ENCODE results near the gene MAGEB2.
"Not testable (repeated sequence)": the region's sequence is repeated elsewhere in the genome, so short reads cannot be mapped to it uniquely, and the experiment has no call there.

The MAGEB2 gene, protein sequence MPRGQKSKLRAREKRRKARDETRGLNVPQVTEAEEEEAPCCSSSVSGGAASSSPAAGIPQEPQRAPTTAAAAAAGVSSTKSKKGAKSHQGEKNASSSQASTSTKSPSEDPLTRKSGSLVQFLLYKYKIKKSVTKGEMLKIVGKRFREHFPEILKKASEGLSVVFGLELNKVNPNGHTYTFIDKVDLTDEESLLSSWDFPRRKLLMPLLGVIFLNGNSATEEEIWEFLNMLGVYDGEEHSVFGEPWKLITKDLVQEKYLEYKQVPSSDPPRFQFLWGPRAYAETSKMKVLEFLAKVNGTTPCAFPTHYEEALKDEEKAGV

GRCh38 chrX:30215357-30215843 is at the start of gene MAGEB2:
TSS of gene MAGEB2 (plus strand) at chrX:30215563. CDS start at chrX:30218581, 3,018 bp downstream.
- DNase-seq, result no peak

DNA sequence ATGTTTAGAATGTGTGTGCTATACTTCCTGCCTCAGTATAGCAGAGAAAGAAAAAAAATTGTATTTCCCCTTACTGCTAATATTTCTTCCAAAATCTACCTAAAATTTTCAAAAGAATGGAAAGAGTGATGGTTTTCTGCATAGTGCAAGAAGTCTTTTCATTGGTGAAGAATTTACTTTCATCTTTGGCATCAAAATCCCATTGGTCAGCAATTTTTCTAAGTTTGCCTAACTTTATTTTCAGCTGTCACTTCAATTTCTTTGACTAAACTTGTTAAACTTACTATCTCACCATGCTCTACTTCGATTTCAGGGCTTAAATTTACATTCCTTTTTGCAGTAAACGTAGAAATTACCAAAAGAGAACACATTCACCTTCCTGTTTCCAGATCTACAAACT is 44.5 kb upstream of the MAGEB2 start:
- DNase-seq, result no peak

- no peak for DNase-seq
Observed at GRCh38 chrX:30181353-30181752, 34.0 kb upstream of the MAGEB2 start.

- DNase-seq, result no peak
Observed at GRCh38 chrX:30183554-30183953, 31.8 kb upstream of the MAGEB2 start.

- DNase-seq, result no peak
Observed at GRCh38 chrX:30190426-30190825, 24.9 kb upstream of the MAGEB2 start.

GRCh38 chrX:30193910-30194309 is 21.5 kb upstream of the MAGEB2 start:
- DNase-seq, result not testable (repeated sequence)

DNA sequence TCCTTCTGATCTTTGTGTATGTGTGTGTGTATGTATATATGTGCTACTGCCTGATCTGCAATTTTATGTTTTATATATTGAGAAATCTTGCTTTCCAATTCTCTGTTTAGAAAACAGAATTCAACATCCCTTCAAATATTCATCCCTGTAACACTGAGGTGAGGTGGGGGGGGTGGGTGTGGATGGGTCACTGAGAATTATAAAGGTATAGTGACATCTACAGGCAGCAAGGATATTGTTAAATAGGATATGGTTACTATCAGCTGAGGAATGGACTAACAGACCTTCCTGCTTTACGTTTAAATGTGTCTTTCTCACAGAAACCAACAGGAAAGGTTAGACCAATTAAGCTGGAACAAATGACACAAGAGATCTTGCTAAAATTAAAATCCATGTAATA is 19.0 kb upstream of the MAGEB2 start:
- DNase-seq, result no peak

DNA sequence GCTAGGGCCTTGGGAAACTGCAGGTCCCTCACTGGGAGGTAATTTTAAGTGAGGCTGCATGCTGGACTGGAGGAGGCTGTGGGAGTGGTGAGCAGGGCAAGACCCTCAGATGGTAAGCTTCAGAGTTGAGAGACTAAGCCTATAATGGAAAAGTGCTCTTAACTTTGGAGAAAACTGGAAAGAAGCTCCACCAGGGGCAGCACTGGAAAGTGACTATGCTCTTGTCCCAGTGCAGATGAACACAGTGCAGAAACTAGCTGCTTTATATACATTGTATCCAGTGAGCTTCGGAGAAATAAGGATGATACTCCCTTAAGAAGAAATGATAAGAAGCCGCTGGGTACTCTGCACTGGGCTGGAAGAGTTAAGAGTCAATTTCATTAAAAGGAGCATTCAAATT is 3.2 kb upstream of the MAGEB2 start:
- DNase-seq, result no peak

DNA sequence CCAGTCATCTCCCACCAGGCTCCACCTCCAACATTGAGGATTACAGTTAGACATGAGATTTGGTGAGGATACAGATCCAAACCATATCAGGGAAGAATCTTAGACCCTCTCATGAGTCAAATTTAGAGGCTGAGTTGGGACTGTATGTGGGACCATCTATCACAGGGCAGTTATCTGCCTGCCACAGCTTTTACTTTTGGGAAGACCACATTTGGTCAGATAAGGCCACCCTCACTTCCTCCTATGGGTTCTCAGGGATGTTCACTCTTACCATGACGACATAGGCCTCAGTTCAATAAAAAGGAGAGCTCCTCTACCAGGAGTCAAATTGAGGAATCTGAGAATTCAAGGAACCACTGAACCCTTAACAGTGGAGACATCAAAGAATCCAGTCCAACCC is 2.1 kb downstream of the MAGEB2 start:
- DNase-seq, result no peak

- DNase-seq, result no peak
Observed at GRCh38 chrX:30219372-30219771, 4.0 kb downstream of the MAGEB2 start.

DNA sequence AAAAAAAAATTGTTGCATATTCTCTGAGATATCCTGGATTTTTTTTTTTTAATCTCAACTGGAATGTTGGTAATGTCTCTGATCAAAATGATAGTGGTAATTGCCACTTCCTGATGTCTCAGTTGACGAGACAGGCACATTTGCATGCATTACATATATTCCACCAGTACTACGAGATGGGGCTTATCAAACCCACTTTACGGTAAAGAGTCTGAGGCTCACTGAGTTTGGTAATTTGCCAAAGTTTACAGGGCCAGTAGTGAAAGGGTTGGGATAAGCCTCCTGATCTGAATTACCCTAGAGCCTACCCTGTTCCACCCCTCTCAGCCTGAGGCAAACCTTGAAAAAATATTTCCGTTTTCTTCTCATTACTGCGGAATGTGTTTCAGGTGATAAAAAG is 5.3 kb downstream of the MAGEB2 start:
- no peak for DNase-seq

GRCh38 chrX:30224536-30224935 is 9.2 kb downstream of the MAGEB2 start:
- no peak for DNase-seq

DNA sequence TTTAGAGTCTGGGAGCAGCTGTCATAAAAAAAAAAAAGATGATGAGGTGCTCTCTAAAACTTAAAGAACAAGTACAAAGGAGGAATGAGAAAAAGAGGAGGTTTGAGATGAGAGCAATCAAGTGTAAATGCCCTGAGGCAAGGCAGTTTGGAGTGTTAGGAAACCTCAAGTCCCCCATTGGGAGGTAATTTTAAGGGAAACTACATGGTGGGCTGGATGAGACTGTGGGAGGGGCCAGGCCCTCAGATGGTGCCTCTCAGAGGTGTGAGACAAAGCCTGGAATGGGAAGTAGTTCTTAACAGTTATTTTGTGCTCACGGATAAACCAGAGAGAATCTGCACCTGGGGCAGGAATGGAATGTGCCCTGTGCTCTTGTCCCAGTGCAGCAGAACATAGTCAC is 13.2 kb downstream of the MAGEB2 start:
- DNase-seq, result no peak

GRCh38 chrX:30230395-30230794 is 15.0 kb downstream of the MAGEB2 start, which contains the start of gene MAGEB3:
TSS of gene MAGEB3 (plus strand) at chrX:30230657. CDS start at chrX:30235925, 5,268 bp downstream.
- no peak for DNase-seq

- no peak for DNase-seq
Observed at GRCh38 chrX:30241724-30242415, 26.5 kb downstream of the MAGEB2 start, which contains the start of gene MAGEB4. TSS of gene MAGEB4 (plus strand) at chrX:30242000. CDS start at chrX:30242136, 136 bp downstream.

GRCh38 chrX:30246769-30247489 is 31.6 kb downstream of the MAGEB2 start, which contains the start of gene MAGEB1:
TSS of gene MAGEB1 (plus strand) at chrX:30247146. CDS start at chrX:30250494, 3,348 bp downstream.
- DNase-seq, result peak; percentile 0

DNA sequence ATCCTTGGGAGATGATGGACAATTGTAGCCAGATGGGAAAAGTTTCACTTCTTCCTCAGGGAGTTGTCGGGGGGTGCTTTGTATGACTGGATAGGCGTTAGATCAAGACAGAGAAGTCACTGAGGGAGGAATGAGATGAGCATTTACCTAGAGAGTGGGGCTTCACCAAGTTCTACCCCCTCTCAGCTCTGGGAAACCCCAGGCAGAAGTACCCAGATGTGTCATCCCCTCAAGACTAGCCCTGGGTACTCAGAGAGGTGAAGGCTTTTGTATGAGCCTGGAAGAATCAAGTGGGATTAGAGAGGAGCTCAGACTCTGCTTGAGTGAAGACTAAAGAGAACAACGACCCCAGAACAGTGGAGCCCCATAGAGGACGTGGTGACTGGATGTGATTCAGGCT is 33.5 kb downstream of the MAGEB2 start:
- no peak for DNase-seq

DNA sequence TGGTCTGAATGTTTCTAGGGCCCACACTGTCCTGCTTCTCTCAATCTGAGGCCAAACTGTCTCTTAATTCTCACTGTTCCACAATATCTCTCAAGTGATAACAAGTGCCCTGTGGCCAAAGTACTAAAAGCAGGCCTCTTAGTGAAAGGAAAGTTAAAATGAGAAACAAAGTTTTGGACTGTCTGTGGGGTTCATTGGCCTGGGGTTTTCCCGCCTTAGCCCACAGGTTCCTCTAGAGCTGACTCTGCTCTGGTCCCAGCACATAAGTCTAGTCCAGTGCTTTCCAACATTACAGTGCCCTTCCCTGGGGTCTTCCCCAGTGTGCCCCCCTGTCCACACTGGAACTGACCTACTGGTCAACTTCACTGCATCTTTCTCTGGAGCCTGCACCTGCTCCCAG is 37.9 kb downstream of the MAGEB2 start:
- DNase-seq, result no peak

DNA sequence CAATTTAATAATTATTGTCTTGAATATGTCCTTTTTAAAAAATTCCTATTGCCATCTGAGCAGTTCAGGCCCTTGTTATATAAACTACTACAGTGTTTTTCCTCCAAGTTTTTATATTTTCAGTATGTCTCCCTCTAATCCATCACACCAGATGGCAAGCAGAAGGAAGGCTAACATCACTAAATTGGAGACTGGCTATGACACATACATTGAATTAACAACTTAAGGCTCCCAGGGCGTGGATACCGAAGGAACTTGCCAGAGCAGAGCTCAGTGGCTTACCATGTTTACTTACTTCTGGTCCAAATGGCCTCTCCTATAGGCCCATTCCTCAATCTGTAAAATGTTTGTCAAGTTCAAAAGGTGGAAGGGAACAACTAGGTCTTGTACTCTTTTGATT is 44.6 kb downstream of the MAGEB2 start:
- no peak for DNase-seq

- DNase-seq, result no peak
Observed at GRCh38 chrX:30261012-30261411, 45.6 kb downstream of the MAGEB2 start.

- DNase-seq, result no peak
Observed at GRCh38 chrX:30262763-30263162, 47.4 kb downstream of the MAGEB2 start.

All from NCI-H2227 treated with DMSO at 0.1 percent for 48 hours (cell line).